Trophoblast cell (in vitro differentiated cells and primary cell): ENCODE results near the gene FNIP1.

Source experiments
- DNase-seq, 2 donors: peaks; one replicate each; pipeline ENCODE4 v3.0.0-alpha.2; 2016
- H2AFZ ChIP-seq: 2 replicates; pipeline ENCODE4 v1.6.1; 2013; ENCODE audit warnings: low read length, moderate library complexity, mild to moderate bottlenecking; ENCODE audit not compliant: insufficient read depth, poor library complexity
- H2AK5ac ChIP-seq: 2 replicates; pipeline ENCODE4 v1.6.1; 2013; ENCODE audit warnings: mild to moderate bottlenecking, low read length
- H2BK120ac ChIP-seq: 2 replicates; pipeline ENCODE4 v1.6.1; 2013; ENCODE audit warnings: low read length, mild to moderate bottlenecking, moderate library complexity; ENCODE audit not compliant: insufficient read depth, poor library complexity
- H2BK12ac ChIP-seq: 2 replicates; pipeline ENCODE4 v1.6.1; 2013; ENCODE audit warnings: mild to moderate bottlenecking, low read length, moderate library complexity
- H2BK5ac ChIP-seq: 2 replicates; pipeline ENCODE4 v1.6.1; 2013; ENCODE audit warnings: low read length, low read depth, moderate library complexity, mild to moderate bottlenecking; ENCODE audit not compliant: poor library complexity
- H3K14ac ChIP-seq: 2 replicates; pipeline ENCODE4 v1.6.1; 2013; ENCODE audit warnings: mild to moderate bottlenecking, low read length
- H3K18ac ChIP-seq: 2 replicates; pipeline ENCODE4 v1.6.1; 2013; ENCODE audit warnings: mild to moderate bottlenecking, low read length
- H3K23ac ChIP-seq: 2 replicates; pipeline ENCODE4 v1.6.1; 2013; ENCODE audit warnings: low read length
- H3K27ac ChIP-seq: 2 replicates; pipeline ENCODE4 v1.5.1; 2013; ENCODE audit warnings: low read depth, mild to moderate bottlenecking, inconsistent platforms, low read length, moderate library complexity
- H3K27me3 ChIP-seq: 2 replicates; pipeline ENCODE4 v1.6.1; 2013; ENCODE audit warnings: inconsistent platforms, mild to moderate bottlenecking, low read length, moderate library complexity; ENCODE audit not compliant: insufficient read depth
- H3K36me3 ChIP-seq, 2 experiments: 1 replicate in 1 of 2; 2 replicates in 1 of 2; pipeline ENCODE4 v1.6.1; 2013; ENCODE audit warnings: low read length in 2 of 2, mild to moderate bottlenecking in 2 of 2, moderate library complexity in 1 of 2; ENCODE audit not compliant: insufficient read depth in 2 of 2, control insufficient read depth in 1 of 2
- H3K4ac ChIP-seq: 2 replicates; pipeline ENCODE4 v1.6.1; 2013; ENCODE audit warnings: low read depth, mild to moderate bottlenecking, low read length, moderate library complexity
- H3K4me1 ChIP-seq, 2 experiments: 1 replicate in 1 of 2; 2 replicates in 1 of 2; pipeline ENCODE4 v1.6.1; 2013; ENCODE audit warnings: low read length in 2 of 2, mild to moderate bottlenecking in 2 of 2, moderate library complexity in 1 of 2; ENCODE audit not compliant: insufficient read depth in 2 of 2, control insufficient read depth in 1 of 2
- H3K4me2 ChIP-seq: 2 replicates; pipeline ENCODE4 v1.6.1; 2013; ENCODE audit warnings: inconsistent platforms, mild to moderate bottlenecking, low read length, moderate library complexity
- H3K4me3 ChIP-seq: 2 replicates; pipeline ENCODE4 v1.5.1; 2013; ENCODE audit warnings: mild to moderate bottlenecking, low read depth, low read length, inconsistent platforms
- H3K79me1 ChIP-seq: one replicate; pipeline ENCODE4 v1.6.1; 2013; ENCODE audit warnings: low read length
- H3K79me2 ChIP-seq: 2 replicates; pipeline ENCODE4 v1.6.1; 2013; ENCODE audit warnings: low read length, mild to moderate bottlenecking; ENCODE audit not compliant: control insufficient read depth, insufficient read depth, poor library complexity
- H3K9ac ChIP-seq: 2 replicates; pipeline ENCODE4 v1.6.1; 2013; ENCODE audit warnings: mild to moderate bottlenecking, low read length
- H3K9me3 ChIP-seq: 2 replicates; pipeline ENCODE4 v1.6.1; 2013; ENCODE audit warnings: low read depth, mild to moderate bottlenecking, control low read depth, inconsistent platforms, low read length; ENCODE audit not compliant: insufficient read depth
- H4K12ac ChIP-seq: 2 replicates; pipeline ENCODE4 v1.6.1; 2013; ENCODE audit warnings: low read depth, mild to moderate bottlenecking, low read length, moderate library complexity
- H4K8ac ChIP-seq: 2 replicates; pipeline ENCODE4 v1.6.1; 2013; ENCODE audit warnings: low read depth, mild to moderate bottlenecking, low read length, moderate library complexity
- H4K91ac ChIP-seq: one replicate; pipeline ENCODE4 v1.6.1; 2013; ENCODE audit warnings: low read depth, mild to moderate bottlenecking, low read length, moderate library complexity
- WGBS: extraction: QIAGEN DNeasy Blood & Tissue Kit; methylation state at CpG from one replicate; pipeline ENCODE4 v1.1.7; 2013; ENCODE audit warnings: missing lambda C conversion rate; ENCODE audit not compliant: insufficient read length, insufficient coverage; ENCODE audit errors: extremely low coverage; 5-methylcytosine and 5-hydroxymethylcytosine counted together

The FNIP1 gene

GRCh38 chr5:131709043-131709442 lies 87.8 kb downstream of the FNIP1 start:
- Histone ChIP-seq H3K4me1 (no peaks in the 10 kb centered on the region), H3K4ac (no peak overlapping the region), H3K79me1 (no peaks in the 10 kb centered on the region), H3K9ac (no peak overlapping the region), H4K12ac (no peak overlapping the region), H2AK5ac (no peak overlapping the region), H3K36me3 (peaks cover 5 to 9% of the 10 kb centered on the region in 2 experiments), H4K8ac (no peak overlapping the region), H3K4me2 (no peak overlapping the region), H3K9me3 (no peaks in the 10 kb centered on the region), H2AFZ (no peak overlapping the region), H2BK5ac (no peak overlapping the region), H3K18ac (no peak overlapping the region), H4K91ac (no peak overlapping the region), H3K27me3 (no peaks in the 10 kb centered on the region), H3K14ac (no peak overlapping the region), H3K79me2 (no peaks in the 10 kb centered on the region), H3K4me3 (no peak overlapping the region), H3K23ac (no peak overlapping the region), H2BK12ac (no peak overlapping the region), H2BK120ac (no peak overlapping the region), H3K27ac (no peak overlapping the region)
- WGBS = no CpG with 5 or more reads among the region's 3 CpGs
- no peak for DNase-seq

DNA sequence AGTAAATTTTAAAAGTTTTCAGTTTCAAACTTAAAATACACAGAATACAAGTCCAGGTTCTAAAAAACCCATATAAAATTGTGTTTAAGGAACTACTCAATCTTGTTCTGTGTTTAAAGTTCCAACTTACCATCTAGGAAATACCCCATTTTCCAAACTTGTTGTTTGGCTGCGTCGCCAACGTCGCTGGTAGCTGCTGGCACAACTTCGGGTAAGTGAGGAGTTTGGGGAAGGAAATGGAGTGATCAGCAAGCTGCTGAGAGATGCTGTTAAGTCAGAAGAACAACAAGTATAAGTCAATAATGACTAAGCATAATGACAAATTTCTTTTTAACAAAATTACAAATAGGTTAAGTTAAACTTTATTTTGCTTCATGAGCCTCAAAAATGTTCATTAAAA lies 90.5 kb downstream of the FNIP1 start:
- Histone ChIP-seq H3K79me2 (no peaks in the 10 kb centered on the region), H2AK5ac (no peak overlapping the region), H2AFZ (no peak overlapping the region), H4K91ac (no peak overlapping the region), H2BK5ac (no peak overlapping the region), H2BK12ac (no peak overlapping the region), H3K14ac (no peak overlapping the region), H4K12ac (no peak overlapping the region), H3K79me1 (no peaks in the 10 kb centered on the region), H2BK120ac (no peak overlapping the region), H3K23ac (no peak overlapping the region), H4K8ac (no peak overlapping the region), H3K4me2 (no peak overlapping the region), H3K36me3 (peaks cover 4 to 13% of the 10 kb centered on the region in 2 experiments), H3K18ac (no peak overlapping the region), H3K27me3 (no peaks in the 10 kb centered on the region), H3K4me3 (no peak overlapping the region), H3K4me1 (no peaks in the 10 kb centered on the region), H3K27ac (no peak overlapping the region), H3K4ac (no peak overlapping the region), H3K9ac (no peak overlapping the region), H3K9me3 (no peaks in the 10 kb centered on the region)
- no CpG with 5 or more reads among the region's 5 CpGs for WGBS
- DNase-seq = no peak

- peaks cover 3 to 8% of the 10 kb centered on the region in 2 experiments for H3K36me3 ChIP-seq
- H4K8ac ChIP-seq = no peak overlapping the region
- no peaks in the 10 kb centered on the region for H3K79me2 ChIP-seq
- H2BK12ac ChIP-seq = no peak overlapping the region
- no peak overlapping the region for H3K4ac ChIP-seq
- H2BK5ac ChIP-seq = no peak overlapping the region
- no peak overlapping the region for H3K4me3 ChIP-seq
- no peaks in the 10 kb centered on the region for H3K4me1 ChIP-seq
- no peak overlapping the region for H3K23ac ChIP-seq
- H4K91ac ChIP-seq = no peak overlapping the region
- no peak overlapping the region for H3K14ac ChIP-seq
- WGBS = no CpG with 5 or more reads among the region's 4 CpGs
- H3K9me3 ChIP-seq = no peaks in the 10 kb centered on the region
- no peak overlapping the region for H2AK5ac ChIP-seq
- no peak overlapping the region for H4K12ac ChIP-seq
- H2BK120ac ChIP-seq = no peak overlapping the region
- no peak overlapping the region for H3K9ac ChIP-seq
- no peaks in the 10 kb centered on the region for H3K79me1 ChIP-seq
- H3K18ac ChIP-seq = no peak overlapping the region
- no peaks in the 10 kb centered on the region for H3K27me3 ChIP-seq
- H3K27ac ChIP-seq = no peak overlapping the region
- H2AFZ ChIP-seq = no peak overlapping the region
- DNase-seq = no peak
- H3K4me2 ChIP-seq = no peak overlapping the region
Measured at GRCh38 chr5:131694926-131695325, 101.9 kb downstream of the FNIP1 start.

- Histone ChIP-seq H2AK5ac (no peak overlapping the region), H4K12ac (no peak overlapping the region), H3K4me3 (no peak overlapping the region), H3K23ac (no peak overlapping the region), H3K4me2 (no peak overlapping the region), H3K9ac (no peak overlapping the region), H3K4ac (no peak overlapping the region), H3K4me1 (no peaks in the 10 kb centered on the region), H3K27ac (no peak overlapping the region), H3K9me3 (no peaks in the 10 kb centered on the region), H3K14ac (no peak overlapping the region), H2BK5ac (no peak overlapping the region), H4K8ac (no peak overlapping the region), H2BK120ac (no peak overlapping the region), H3K18ac (no peak overlapping the region), H3K79me2 (no peaks in the 10 kb centered on the region), H4K91ac (no peak overlapping the region), H3K79me1 (no peaks in the 10 kb centered on the region), H2AFZ (no peak overlapping the region), H3K36me3 (peaks cover 3 to 8% of the 10 kb centered on the region in 2 experiments), H3K27me3 (no peaks in the 10 kb centered on the region), H2BK12ac (no peak overlapping the region)
- no CpG with 5 or more reads among the region's 1 CpG for WGBS
- no peak for DNase-seq
Measured at GRCh38 chr5:131693894-131694293, 102.9 kb downstream of the FNIP1 start.
